Measurements from ENCODE around the gene NRL.

The NRL gene

DNA sequence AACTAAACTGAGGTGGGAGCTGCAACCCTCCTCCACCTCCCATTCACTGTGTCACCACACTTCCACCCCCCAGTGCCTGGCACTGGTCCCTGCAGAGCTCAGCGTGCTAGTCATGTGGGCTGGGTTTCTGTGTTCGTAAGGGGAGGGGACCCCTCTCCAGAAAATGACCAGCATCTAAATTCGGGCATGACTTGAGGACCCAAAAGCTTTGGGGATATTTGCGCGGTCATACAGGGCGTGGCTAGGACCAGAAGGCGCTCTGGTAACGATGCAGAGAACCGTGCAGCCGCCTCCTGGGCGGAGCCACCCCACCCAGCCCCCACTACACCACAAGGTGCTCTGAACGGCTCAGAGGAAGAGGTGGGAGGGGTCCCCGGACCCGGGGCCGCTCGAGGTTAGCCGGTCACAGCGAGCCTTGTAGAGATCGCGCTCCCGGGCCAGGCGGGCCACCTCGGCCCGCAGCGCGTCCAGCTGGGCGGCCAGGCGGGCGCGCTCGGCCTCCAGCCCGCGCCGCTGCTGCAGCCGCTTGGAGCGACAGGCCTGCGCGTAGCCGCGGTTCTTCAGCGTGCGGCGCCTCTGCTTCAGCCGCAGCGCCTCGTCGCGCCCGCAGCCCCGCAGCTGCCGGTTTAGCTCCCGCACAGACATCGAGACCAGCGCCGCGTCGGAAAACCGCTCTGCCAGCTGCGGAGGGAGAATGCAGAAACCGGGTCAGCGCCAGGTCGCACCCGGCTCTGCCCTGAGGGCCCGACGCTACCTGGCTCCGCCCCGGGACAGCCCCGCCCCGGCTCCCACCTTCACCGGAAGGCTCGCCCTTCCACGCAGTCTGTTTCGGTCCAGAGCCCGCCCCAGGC is 33.6 kb downstream of the NRL start:
- TF ChIP-seq GATA2 (IDR thresholded peaks at IDR 0.05; ENCODE audit: low read depth, low read length) (no peak), GATA3 (IDR thresholded peaks at IDR 0.05; ENCODE audit: low read depth, low read length) (no peak)

DNA sequence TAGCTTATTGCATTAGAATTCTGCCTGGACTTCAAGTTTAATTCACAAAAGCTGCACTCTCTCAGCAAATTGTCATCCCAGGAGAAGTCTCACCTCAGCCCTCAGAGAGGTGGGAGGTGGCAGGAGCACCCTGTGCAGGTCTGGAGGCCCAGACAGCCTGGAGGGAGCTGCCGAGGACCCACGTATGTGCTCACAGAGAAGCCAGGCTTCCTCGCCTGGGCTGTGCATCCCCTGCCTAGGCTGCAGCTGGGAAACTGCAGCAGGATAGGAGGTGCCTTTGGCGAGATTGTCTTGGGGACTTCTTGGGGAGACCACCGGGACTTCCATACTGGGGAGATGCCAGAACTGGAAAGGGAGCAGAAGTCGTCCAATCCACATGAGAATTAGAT is 34.6 kb downstream of the NRL start:
- TF ChIP-seq GATA2 (IDR thresholded peaks at IDR 0.05; ENCODE audit: low read depth, low read length) (no peak), GATA3 (IDR thresholded peaks at IDR 0.05; ENCODE audit: low read depth, low read length) (no peak)

GRCh38 chr14:24079491-24080141 is 35.1 kb downstream of the NRL start:
- TF ChIP-seq GATA2 (IDR thresholded peaks at IDR 0.05; ENCODE audit: low read depth, low read length): no peak
- TF ChIP-seq GATA3 (IDR thresholded peaks at IDR 0.05; ENCODE audit: low read depth, low read length): no peak

DNA sequence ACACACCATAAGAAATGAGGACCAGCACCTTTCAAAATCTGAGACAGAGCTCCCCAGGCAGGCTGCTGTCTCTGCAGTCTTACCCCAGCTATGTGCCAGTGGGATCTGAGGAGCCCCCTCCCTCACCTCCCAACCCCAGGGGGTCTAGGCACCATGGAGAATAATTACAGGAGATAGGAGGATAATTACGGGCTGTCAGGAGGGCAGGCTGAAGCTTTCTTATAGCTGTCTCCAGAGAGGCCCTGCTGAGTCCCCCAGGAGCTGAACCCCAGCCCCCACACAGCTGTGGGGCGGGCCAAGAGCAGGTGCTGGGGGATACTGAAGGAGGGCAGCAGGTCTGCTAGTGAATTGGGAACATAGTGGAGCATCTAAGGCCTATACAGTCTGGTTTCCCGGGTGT is 36.6 kb downstream of the NRL start:
- TF ChIP-seq GATA3 (IDR thresholded peaks at IDR 0.05; ENCODE audit: low read depth, low read length): no peak
- TF ChIP-seq GATA2 (IDR thresholded peaks at IDR 0.05; ENCODE audit: low read depth, low read length): no peak

DNA sequence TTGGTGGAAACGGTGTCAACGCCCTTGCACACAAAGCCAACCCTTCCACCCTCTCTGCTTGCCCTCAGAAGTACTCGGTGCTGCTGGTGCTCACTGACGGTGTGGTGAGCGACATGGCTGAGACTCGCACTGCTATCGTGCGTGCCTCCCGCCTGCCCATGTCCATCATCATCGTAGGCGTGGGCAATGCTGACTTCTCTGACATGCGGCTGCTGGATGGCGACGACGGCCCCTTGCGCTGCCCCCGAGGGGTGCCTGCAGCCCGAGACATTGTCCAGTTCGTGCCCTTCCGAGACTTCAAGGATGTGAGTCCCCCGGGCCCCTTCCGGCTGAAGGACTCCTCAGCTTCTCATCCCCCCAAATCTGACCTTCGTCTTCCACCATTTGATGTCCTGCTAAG is 37.7 kb downstream of the NRL start:
- TF ChIP-seq GATA2 (IDR thresholded peaks at IDR 0.05; ENCODE audit: low read depth, low read length) (no peak), GATA3 (IDR thresholded peaks at IDR 0.05; ENCODE audit: low read depth, low read length) (no peak)

DNA sequence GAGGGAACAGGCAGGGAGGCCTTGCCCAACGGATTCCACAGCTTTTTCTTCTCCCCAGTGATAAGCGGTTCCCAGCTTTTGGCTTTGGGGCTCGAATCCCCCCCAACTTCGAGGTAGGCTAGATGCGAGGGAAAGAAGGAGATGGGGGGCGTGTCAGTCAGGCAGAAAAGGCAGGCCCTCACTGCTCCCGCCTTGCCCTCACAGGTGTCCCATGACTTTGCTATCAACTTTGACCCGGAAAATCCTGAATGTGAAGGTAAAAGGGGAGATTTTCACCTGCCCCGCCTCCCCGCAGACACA is 38.5 kb downstream of the NRL start:
- TF ChIP-seq GATA2 (IDR thresholded peaks at IDR 0.05; ENCODE audit: low read depth, low read length) (no peak), GATA3 (IDR thresholded peaks at IDR 0.05; ENCODE audit: low read depth, low read length) (no peak)

DNA sequence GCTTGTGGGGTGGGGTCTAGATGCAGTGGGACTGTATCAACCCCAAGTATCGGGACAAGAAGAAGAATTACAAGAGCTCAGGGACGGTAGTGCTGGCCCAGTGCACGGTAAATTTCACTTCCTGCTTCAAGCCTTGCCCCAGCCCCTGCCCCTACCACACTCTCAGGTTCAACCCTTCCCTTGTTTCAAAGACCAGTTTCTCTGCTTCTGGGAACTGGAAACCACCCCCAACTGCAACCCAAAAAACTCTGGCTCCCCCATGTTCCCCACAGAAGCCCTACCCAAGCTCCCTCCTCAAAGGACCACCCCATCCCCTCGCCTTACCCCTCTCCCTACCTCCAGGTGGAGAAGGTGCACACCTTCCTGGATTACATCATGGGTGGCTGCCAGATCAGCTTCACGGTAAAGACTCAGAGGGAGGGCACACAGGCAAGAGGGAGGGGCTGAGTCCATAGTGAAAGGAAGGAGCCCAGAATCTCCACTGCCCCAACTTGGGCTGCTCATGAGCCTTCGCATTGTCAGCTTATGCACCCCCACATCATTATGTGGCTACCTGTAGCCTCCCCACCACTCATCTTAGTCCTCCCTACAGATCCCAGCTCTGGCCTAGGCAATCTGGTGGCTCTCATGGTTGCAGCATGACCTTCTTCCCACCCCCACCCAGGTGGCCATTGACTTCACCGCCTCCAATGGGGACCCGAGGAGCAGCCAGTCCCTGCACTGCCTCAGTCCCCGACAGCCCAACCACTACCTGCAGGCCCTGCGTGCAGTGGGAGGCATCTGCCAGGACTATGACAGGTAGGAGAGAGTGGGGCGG is 39.1 kb downstream of the NRL start:
- TF ChIP-seq GATA3 (IDR thresholded peaks at IDR 0.05; ENCODE audit: low read depth, low read length) (no peak), GATA2 (IDR thresholded peaks at IDR 0.05; ENCODE audit: low read depth, low read length) (no peak)

DNA sequence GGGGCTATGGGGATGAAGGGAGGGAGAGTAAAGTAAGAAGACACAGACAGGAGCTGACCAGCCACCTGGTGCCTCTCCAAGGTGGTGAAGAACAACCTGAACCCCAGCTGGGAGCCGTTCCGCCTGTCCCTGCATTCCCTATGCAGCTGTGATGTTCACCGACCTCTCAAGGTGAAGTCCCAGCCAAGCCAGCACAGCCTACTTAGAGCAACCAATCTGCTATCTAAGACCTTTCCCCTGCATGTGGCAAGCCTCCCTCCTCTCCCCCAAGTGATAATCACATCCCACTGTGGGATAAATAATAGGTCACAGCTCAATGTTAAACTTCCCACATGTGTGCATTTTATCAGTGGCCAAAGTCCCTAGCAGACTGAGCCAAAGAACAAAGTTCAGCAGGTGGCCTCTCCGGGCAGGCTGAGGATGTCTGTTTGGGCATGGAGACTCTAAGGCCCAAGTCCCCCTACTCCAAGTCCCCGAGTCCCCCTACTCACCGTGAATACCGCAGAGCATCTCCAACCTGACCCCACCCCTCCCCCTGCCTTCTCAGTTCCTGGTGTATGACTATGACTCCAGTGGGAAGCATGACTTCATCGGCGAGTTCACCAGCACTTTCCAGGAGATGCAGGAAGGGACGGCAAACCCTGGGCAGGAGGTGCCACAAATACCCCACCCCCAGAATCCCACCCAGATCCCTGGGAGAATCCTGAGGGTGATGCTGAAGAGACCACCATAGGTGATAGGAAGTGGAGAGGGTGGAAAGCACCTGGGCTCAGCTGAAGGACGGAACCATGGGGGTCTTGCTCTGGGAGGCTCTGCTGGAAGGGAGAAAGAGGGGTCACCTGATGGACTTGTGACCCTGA is 39.9 kb downstream of the NRL start:
- TF ChIP-seq GATA3 (IDR thresholded peaks at IDR 0.05; ENCODE audit: low read depth, low read length) (no peak), GATA2 (IDR thresholded peaks at IDR 0.05; ENCODE audit: low read depth, low read length) (no peak)

DNA sequence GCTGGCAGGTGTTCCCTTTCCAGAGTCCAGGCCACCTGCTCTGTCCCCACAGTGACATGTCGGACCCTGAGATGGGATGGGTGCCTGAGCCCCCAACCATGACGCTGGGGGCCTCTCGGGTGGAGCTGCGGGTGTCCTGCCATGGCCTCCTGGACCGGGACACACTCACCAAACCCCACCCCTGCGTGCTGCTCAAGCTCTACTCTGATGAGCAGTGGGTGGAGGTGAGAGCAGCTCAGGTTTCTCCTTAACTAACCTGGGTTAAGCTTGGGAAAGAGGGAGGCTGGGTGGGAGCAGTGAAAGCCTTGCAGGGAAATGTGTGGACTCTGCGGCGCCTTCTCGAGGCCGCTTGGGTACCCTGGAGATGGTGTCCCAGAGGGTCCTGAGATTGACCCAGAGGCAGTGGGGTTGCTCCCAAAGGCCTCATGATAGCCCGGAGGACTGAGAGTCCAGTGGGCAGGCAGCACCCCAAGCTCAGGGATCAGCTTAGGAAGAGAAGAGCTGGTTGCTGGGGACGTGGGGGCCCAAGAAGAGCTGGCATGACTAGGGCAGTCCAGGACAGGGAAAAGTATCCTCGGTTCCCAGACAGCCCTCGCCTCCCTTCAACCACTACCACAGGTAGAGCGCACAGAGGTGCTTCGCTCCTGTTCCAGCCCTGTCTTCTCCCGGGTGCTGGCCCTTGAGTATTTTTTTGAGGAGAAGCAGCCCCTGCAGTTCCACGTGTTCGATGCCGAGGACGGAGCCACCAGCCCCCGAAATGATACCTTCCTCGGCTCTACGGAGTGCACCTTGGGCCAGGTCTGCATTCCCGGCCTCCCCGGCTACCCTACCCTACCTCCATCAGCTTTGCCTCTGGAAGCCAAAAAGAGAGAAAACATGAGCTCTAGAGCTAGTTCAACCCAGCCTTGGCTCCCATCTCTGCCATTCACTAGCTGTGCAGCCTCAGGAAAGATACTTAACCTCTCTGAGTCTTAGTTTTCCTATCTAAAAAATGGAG is 41.6 kb downstream of the NRL start:
- no peak for TF ChIP-seq GATA3 (IDR thresholded peaks at IDR 0.05; ENCODE audit: low read depth, low read length)

DNA sequence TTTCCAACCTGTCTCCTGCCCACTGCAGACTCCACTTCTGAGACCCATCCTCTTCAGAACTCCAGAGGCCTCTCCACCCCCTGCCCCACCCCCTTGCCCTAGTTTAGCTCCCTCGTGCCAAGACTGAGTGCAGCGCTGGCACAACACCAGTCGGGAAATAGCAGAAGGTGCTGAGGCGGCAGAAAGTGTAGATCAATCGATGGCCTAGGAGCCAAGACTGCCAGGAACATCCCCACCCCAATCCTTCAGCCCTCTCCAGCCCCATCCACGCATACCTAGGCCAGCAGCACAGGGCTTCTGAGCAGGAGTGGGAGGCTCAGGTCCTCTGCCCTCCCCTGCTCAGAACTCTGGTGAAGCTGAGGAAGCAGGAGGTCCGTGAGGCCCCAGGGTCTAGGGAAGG is 42.3 kb downstream of the NRL start:
- TF ChIP-seq GATA3 (IDR thresholded peaks at IDR 0.05; ENCODE audit: low read depth, low read length) (no peak), GATA2 (IDR thresholded peaks at IDR 0.05; ENCODE audit: low read depth, low read length) (no peak)

DNA sequence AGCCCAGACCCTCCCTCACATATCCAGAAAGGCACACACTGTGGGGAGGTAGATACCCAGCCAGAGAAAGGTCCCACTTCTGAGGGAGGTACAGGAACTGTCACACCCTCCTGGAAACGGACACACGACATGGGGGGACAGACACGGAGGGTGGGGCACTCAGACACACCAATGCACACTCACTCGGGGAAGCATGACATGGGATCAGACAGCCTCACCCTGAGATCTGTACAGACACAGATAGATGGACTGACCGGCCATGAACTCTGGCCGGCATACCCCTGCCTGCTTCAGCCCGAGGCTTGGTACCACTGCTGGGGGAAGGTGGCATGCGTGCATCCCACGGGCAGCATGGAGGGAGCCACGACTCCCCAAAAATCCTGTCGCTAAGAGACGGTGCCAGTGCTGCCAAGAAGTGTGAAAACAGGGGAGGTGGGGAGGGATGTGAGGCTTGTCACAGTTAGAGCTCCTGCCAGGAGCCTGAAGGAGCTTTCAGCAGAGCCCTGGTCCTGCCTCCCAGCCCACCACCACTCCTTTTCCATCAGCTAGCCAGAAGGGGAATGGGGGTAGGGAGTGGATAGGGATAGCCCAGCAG is 42.8 kb downstream of the NRL start:
- TF ChIP-seq GATA3 (IDR thresholded peaks at IDR 0.05; ENCODE audit: low read depth, low read length): no peak
- TF ChIP-seq GATA2 (IDR thresholded peaks at IDR 0.05; ENCODE audit: low read depth, low read length): no peak

DNA sequence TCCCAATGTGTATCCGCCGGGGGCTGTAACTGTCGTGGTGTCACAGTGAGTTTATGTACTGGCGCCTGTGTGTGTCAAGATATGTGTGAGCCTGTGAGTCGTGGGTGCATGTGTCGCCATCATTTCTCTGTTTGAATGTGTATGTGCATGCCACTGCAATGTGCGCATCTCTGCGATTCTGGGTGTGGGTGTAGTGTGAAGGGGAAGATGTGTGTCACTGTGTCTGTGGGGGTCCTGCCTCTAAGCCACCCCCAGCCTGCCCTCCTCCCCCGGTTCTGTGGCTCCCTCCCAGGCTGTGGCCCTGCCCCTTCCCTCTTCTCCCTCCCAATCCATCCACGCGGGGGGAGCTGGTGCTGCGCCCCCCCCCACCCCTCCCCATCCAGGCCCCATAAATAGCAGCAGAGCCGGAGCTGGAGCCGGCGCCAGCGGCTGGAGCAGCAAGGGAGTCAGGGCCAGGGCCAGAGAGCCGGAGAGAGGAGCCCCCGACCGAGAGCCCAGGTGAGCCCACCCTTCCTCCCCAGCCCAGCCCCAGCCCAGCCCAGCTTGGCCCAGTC is 43.5 kb downstream of the NRL start, which contains the start of gene CPNE6:
Gene CPNE6, plus strand, starts transcription at position 419 of the 554 bp plus-strand sequence. CDS start 1,375 bp downstream, outside the sequence.
- TF ChIP-seq GATA2 (IDR thresholded peaks at IDR 0.05; ENCODE audit: low read depth, low read length) (no peak), GATA3 (IDR thresholded peaks at IDR 0.05; ENCODE audit: low read depth, low read length) (no peak)

Measured in SH-SY5Y (cell line).